Measurements from ENCODE around the gene YES1.
"Not testable (repeated sequence)": the region's sequence is repeated elsewhere in the genome, so short reads cannot be mapped to it uniquely, and the experiment has no call there.

YES1 gene

GRCh38 chr18:813172-814071 lies 1.4 kb upstream of the YES1 start:
- H3K27me3 ChIP-seq, result no peaks in the 10 kb centered on the region
- H3K4me1 ChIP-seq, result peaks cover 0 to 16% (median 2%) of the 10 kb centered on the region in 4 donors
- H3K27ac ChIP-seq, result peak overlapping the region; percentile 96 to 98
- intact Hi-C loops (cut with DNase I; ENCODE audit: low total_unique reads), result loop anchor here (5.0 kb wide), 1 partner anchor 101 kb away; the partner anchor contains the start of gene ENOSF1
- no peaks in the 10 kb centered on the region for H3K9me3 ChIP-seq
- no peaks in the 10 kb centered on the region for H3K36me3 ChIP-seq
- TF ChIP-seq, protein P1, sequence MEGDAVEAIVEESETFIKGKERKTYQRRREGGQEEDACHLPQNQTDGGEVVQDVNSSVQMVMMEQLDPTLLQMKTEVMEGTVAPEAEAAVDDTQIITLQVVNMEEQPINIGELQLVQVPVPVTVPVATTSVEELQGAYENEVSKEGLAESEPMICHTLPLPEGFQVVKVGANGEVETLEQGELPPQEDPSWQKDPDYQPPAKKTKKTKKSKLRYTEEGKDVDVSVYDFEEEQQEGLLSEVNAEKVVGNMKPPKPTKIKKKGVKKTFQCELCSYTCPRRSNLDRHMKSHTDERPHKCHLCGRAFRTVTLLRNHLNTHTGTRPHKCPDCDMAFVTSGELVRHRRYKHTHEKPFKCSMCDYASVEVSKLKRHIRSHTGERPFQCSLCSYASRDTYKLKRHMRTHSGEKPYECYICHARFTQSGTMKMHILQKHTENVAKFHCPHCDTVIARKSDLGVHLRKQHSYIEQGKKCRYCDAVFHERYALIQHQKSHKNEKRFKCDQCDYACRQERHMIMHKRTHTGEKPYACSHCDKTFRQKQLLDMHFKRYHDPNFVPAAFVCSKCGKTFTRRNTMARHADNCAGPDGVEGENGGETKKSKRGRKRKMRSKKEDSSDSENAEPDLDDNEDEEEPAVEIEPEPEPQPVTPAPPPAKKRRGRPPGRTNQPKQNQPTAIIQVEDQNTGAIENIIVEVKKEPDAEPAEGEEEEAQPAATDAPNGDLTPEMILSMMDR (IDR thresholded peaks at IDR 0.05), result no peak
- no peak for DNase-seq
- peak overlapping the region; percentile 94 to 96 for H3K4me3 ChIP-seq

GRCh38 chr18:812376-813171 lies 532 bp upstream of the YES1 start:
- peak; percentile 82 to 90 for DNase-seq

GRCh38 chr18:811182-811891 lies 705 bp downstream of the YES1 start:
- TF ChIP-seq, protein P1 (IDR thresholded peaks at IDR 0.05), result no peak
- Histone ChIP-seq H3K27ac (peak overlapping the region; percentile 96 to 98), H3K9me3 (no peaks in the 10 kb centered on the region), H3K4me3 (peak overlapping the region; percentile 94 to 96), H3K27me3 (no peaks in the 10 kb centered on the region), H3K36me3 (no peaks in the 10 kb centered on the region), H3K4me1 (peaks cover 0 to 16% (median 2%) of the 10 kb centered on the region in 4 donors)
- intact Hi-C loops (cut with DNase I; ENCODE audit: low total_unique reads), result loop anchor here (5.0 kb wide), 1 partner anchor 99 kb away; the partner anchor contains the start of gene ENOSF1
- DNase-seq, result no peak

More at GRCh38 chr18:812376-813171, 532 bp upstream of the YES1 start:
- peak overlapping the region; percentile 96 to 98 for H3K27ac ChIP-seq
- peak overlapping the region; percentile 94 to 96 for H3K4me3 ChIP-seq
- no peaks in the 10 kb centered on the region for H3K36me3 ChIP-seq
- H3K9me3 ChIP-seq, result no peaks in the 10 kb centered on the region
- peaks cover 0 to 16% (median 2%) of the 10 kb centered on the region in 4 donors for H3K4me1 ChIP-seq
- intact Hi-C loops (cut with DNase I; ENCODE audit: low total_unique reads), result loop anchor here (5.0 kb wide), 1 partner anchor 100 kb away; the partner anchor contains the start of gene ENOSF1
- H3K27me3 ChIP-seq, result no peaks in the 10 kb centered on the region
- TF ChIP-seq, protein P1 (IDR thresholded peaks at IDR 0.05), result no peak

DNA sequence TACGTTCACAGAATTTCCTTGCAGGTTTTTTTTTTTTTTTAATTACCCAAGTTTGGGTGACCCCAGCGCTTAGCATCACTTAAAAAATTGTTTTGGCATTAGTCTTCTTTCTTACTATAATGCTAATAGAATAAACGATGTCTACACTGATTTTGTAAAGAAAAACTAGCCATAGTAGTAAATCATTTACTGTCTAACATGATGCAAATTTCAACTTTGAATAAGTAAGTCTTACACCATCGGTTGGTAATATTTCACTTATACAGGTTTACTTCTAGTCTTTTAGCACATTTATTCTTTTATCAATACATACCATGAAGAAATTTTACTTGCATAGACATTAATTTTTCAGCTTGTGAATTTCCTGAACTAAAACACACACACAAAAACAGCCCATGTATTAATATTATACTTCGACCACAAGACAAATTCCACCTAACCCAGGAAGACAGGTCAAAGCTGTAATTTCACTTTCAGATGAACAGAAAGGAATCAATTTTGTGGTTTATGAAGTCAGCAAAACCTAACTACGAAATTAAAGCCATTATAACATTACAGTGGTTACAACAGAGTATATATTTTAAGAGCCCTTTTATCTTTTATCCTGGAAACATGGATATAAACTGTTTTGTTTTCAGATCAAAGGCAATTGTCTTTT lies 1.9 kb downstream of the YES1 start:
- no peaks in the 10 kb centered on the region for H3K36me3 ChIP-seq
- intact Hi-C loops (cut with DNase I; ENCODE audit: low total_unique reads), result loop anchor here (5.0 kb wide), 1 partner anchor 98 kb away; the partner anchor contains the start of gene ENOSF1
- H3K27ac ChIP-seq, result no peak overlapping the region
- no peak for DNase-seq
- H3K4me3 ChIP-seq, result no peak overlapping the region
- TF ChIP-seq, protein P1 (IDR thresholded peaks at IDR 0.05), result no peak
- H3K27me3 ChIP-seq, result no peaks in the 10 kb centered on the region
- peaks cover 0 to 19% (median 5%) of the 10 kb centered on the region in 4 donors for H3K4me1 ChIP-seq
- no peaks in the 10 kb centered on the region for H3K9me3 ChIP-seq

- H3K27me3 ChIP-seq; H3K27ac ChIP-seq; intact Hi-C loops (cut with DNase I; ENCODE audit: low total_unique reads); DNase-seq; H3K4me3 ChIP-seq; H3K9me3 ChIP-seq; H3K36me3 ChIP-seq: not testable (repeated sequence)
- peaks cover 0 to 19% (median 6%) of the 10 kb centered on the region in 4 donors for H3K4me1 ChIP-seq
Measured at GRCh38 chr18:809228-809627, 2.8 kb downstream of the YES1 start.

All from tibial artery (tissue), 4 donors.